Activated CD4-positive, alpha-beta T cell treated with anti-CD3 and anti-CD28 coated beads, Interleukin-2, amount 50 U/mL, for 1 hour (primary cell): Measurements from ENCODE around the gene WASF2.
"Not testable (repeated sequence)": the region's sequence is repeated elsewhere in the genome, so short reads cannot be mapped to it uniquely, and the experiment has no call there.

Source experiments
- DNase-seq: peaks from one replicate; pipeline ENCODE4 v3.0.0-alpha.2; 2020

WASF2 gene

DNA sequence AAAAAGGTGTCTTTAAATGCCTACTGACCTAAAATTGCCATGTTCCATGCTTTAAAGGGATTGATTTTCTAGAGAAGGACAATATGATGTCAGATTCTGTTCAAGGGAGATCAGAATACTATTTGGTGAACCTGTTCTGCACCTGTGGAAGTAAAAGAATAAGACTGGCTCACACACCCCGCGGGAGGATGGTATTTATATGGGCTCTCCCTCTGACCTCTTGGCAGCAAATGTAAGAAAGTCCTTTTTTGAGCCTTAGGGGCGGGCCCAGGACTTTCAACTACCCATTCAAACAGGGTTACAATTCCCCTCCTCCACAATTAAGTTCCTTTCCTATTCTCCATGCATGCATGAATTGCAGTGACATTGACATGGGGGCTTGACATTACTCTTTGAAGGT is 42.1 kb downstream of the WASF2 start:
- no peak for DNase-seq

GRCh38 chr1:27447399-27447798 is 42.6 kb downstream of the WASF2 start:
- DNase-seq = no peak

GRCh38 chr1:27446496-27447020 is 43.4 kb downstream of the WASF2 start:
- no peak for DNase-seq

DNA sequence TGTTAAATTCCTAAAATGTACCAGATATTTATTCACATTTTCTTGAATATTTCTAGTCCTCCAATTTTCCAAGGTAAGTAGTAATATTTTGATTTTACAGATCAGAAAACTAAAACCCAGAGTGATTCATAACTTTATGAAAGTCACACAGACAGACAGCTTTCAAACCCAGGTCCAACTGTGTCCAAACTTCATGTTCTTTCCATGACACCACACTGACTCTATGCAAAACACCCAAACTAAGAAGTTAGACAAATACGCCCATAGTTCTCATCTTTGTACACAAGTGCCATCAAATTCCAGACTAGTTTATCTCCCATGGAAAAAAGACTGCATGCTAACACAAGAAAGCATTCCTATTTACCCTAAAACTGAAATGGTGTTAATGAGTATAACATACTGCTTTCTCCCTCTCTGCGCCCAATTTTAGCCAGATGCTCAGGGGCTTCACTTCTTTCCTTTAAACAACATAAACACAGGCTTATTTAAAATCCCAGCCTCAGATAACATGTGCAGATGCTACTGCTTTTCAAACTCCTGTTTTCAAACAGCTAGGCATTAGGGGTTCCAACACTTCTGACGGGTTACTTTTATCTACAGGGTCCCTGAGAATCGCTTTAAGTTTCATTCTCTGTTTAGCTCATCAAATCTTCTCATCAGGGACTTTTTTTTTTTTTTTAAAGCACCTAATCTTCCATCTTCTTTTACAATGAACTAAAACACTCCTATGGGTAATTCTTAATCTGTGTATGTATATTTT is 44.6 kb downstream of the WASF2 start:
- no peak for DNase-seq

- DNase-seq = no peak
These were observed 45.3 kb downstream of the WASF2 start for GRCh38 chr1:27444632-27445031.

DNA sequence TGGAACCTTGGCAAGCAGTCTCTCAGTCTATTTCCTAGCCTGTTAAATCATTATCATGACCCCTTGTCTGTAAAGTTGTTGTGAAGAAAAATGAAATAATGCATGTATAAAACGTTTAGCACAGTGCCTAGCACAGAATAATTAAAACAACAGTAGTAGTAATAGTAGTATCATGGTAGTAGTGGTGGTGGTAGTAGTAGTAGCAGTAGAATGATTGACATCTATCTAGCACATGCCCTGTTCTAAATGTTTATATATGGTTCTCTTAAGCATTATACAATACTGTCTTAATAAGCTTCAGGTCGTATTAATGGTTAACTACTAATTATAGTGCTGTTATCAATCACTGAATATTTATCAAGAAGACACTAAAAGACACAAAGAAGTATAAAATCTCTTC is 50.8 kb downstream of the WASF2 start:
- DNase-seq = no peak

GRCh38 chr1:27438621-27439061 is 51.3 kb downstream of the WASF2 start:
- DNase-seq = no peak

- no peak for DNase-seq
These were observed 53.5 kb downstream of the WASF2 start for GRCh38 chr1:27436204-27437159.

DNA sequence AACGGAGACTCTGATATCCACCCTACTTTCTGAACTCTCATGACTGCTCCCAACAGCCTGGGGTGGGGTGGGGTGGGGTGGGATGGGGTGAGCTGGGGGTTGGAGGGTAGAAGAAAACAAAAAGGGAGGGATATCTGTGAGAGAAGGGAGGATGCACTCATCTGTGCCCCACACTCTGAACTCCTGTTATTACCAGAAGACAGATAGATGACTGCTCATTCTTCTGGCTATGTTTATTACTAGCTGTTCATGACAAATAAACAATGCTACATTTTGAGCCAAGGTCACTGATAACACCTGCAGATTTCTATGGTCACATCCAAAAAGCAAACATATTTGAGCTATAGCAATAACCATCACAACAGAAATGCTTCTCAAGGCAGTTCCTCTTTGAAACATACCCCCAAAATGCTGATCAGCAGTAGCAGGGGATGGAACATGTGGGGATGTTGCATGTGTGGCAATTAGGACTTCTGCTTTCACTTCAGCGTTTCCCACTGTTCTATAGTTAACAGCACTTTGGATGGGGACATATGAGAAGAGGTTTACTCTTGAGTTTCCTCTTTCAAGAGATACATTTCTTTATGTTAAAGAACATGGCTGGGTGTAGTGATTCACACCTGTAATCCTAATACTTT is 54.3 kb downstream of the WASF2 start:
- DNase-seq = no peak

DNA sequence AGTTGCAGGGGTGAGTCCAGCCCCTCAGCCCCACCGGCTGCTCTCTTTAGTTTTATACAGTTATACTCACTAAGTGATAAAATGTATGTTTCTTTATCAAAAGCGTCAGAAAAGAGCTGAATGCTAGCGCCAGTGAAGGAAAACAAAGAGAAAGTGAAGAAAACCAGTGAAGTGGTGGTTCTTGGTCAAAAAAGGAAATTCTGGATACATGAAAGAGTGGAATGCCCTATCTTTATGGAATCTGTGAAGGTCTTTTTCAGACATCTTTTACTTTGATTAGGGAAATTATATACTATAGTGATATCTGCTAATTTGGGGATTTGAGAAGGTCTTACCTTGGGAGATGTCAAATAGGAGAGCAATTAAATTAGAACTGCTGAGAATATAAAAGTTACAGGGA is 56.3 kb downstream of the WASF2 start:
- no peak for DNase-seq

GRCh38 chr1:27432725-27433124 is 57.2 kb downstream of the WASF2 start:
- DNase-seq = not testable (repeated sequence)

DNA sequence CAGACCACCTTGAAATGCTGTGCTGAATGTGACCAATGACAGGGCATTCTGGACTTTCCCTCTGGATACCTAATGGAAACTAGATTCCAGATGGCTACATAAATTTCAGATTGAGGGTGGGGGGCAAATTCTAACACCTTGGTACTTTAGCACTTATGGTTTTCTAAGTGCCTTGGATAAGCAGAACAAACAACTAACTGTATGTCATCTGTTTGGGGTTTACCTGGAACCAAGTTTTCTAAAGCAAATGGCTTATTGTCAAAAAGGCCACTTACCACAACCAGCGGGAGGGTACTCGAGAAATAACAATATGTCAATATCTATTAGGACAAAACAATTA is 58.4 kb downstream of the WASF2 start:
- DNase-seq = no peak

- peak; percentile 13 for DNase-seq
These were observed 58.9 kb downstream of the WASF2 start for GRCh38 chr1:27430903-27431600.

DNA sequence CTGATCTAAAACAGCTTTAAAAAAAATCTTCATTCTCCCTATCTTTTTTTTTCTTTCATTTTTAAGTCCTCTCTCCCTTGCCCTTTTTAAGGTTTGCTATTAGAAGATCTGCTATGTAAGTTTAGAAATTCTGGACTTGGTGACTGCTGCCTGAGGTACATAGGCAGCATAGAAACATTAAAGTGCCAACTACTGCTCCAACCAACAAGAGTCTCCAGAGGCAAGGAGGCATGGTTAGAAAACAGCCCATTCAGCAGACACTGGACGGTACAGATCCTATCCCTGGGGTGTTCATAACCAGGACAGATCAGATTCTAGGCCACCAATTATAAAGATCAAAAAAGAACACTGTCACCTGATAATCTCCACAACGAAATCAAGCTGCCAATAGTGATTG is 60.9 kb downstream of the WASF2 start:
- no peak for DNase-seq

GRCh38 chr1:27428316-27429028 is 61.5 kb downstream of the WASF2 start:
- peak; percentile 10 for DNase-seq

DNA sequence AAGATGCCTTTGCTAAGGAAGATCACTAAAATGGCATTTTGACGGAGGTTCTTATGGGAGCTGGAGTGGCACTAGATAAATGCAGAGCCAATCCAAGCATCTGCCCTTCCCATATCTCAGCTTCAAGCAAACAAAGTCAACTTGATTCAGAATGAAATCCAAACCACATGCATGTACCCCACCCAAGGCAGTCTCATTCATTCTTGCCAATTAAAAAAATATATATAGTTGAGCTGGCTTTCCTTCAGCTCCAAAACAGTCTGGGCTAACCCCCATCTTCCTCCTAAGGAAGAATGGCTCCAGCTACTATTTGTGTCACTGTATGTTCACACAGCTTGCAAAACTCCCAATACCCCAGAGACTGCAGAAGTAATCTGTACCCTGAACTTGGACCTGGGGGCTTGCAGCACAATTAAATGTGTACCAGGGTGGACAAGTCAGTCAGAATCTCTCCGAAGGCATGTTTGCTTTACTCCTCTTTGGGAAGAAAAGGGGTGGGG is 62.1 kb downstream of the WASF2 start:
- no peak for DNase-seq

DNA sequence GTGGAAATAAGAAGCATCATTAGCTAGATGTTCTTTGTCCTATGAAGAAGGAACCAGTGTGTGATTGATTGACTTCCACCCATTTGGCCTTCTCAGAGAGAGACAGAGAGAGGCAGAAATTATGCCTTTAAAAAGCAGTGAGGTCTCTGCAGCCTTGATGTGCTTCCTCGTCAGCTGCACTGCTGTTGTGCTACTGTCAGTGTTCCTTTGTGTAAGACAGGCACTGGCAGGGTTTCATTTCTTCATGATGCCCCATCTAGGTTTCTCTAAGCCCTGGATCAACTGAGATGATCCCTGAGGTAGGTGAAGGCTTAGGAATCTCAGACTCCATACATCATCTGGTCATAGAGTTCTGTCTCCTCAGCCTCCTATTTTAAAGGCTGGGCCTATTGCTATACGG is 62.6 kb downstream of the WASF2 start:
- DNase-seq = no peak

DNA sequence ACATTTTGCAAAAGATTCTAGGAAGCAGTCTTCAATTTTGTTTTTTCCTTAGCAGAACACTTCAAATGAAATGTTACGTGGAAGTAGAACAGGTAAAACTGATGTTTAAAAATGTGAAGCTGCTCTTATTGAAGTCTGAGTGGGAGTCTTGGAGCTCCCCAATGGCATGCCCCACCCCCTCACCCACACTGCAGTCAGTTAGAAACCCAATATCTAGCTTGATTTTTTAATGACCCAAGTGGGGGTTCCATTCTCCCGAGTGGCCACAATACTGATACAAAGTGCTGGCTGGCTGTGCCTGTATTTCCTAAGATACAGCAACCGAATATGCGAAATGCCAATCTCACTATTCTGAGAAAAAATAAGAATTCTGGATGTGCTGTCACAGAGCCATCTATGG is 66.3 kb downstream of the WASF2 start:
- no peak for DNase-seq

DNA sequence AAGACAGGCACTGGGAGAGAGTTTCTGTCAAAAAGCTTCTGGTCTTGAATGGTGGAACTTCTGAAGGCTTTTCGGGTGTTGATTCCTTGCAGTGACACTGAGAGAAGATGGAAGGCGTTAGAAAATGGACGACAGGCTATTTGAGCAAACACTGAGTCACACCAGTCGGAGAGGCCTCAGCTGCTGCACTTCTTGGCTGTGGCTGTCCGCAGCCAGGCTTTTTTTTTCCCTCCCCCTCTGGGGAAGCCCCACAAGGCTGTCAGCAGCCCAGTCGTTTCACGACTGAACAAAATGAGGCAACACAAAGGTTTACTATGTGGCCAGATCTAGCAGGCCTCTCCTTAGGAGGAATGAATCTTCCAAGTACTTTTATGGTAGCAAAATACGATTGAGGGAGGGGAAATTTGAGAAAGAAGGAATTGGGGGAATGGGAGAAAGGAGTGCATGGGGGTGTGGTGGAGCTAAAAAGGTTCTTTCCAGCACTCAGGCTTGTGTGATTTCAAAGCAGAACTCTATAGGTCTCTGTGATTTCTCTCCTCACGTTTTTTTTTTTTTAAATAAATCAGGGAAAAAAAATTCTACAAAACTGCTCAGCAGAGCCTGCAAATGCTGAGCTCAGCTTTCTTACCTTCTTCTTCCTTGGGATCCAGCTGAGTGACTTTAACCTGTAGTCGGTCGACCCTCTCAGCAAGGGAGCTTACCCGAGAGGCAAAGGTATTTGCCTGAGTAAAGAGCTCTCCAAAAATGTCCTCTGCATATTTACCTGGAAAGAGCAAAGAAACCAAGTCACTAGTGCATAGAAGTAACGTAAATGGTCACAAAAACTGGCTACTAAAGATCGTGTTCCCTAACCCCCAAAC is 71.4 kb downstream of the WASF2 start:
- DNase-seq = peak; percentile 16

DNA sequence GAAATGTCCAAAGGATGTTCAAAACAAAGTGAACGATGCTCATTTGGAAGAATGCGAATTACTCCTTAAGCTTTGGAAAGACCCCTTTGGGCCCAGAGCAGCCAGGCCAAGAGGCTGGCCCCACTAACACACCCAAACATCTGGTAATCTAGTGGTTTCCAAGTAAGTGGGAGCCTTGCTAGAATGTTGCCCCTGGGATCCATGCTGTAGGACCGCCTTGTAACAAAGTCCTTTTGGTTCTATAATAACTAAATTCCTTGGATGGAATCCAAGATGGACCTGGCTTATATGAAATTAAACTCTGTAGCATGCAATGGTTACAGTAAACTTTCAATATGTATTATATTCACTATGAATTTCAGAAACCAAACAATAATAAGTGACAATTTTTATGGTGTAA is 72.3 kb downstream of the WASF2 start:
- no peak for DNase-seq
